Peyer's patch (tissue), 4 donors: ENCODE measurements around the gene BRCA2.

ENCODE experiments used
- CTCF ChIP-seq, 6 experiments: fragments of 450-650 bp in 4 of 6; fragments of 200-600 bp in 2 of 6; sonication (generic) in 1 of 6; IDR thresholded peaks; one replicate each; pipeline ENCODE4 v1.5.1; 2017 to 2019; ENCODE audit warnings: antibody characterized with exemption in 6 of 6, mild to moderate bottlenecking in 3 of 6, moderate library complexity in 1 of 6
- POLR2A ChIP-seq, 2 donors: fragments of 450-650 bp; IDR thresholded peaks; one replicate each; pipeline ENCODE4 v1.5.1; 2017; ENCODE audit warnings: antibody characterized with exemption in 2 of 2, mild to moderate bottlenecking in 2 of 2, moderate library complexity in 2 of 2

DNA sequence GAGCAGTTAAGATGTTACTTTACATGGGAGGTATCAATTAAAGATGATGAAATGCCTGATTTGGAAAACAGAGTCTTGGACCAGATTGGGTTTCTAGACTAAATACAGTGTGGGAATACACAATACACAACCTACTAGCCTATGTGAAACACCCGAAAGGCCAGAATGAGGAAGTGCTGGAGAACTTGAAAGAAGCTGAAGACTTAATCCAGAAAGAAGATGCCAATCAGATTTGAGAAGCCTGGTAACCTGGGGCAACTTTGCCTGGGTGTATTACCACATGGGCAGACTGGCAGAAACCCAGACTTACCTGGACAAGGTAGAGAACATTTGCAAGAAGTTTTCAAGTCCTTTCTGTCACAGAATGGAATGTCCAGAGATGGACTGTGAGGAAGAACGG is 69.4 kb downstream of the BRCA2 start:
- TF ChIP-seq CTCF (IDR thresholded peaks at IDR 0.05), result no peak
- no peak for TF ChIP-seq POLR2A (IDR thresholded peaks at IDR 0.05)
